GM10847 (cell line): Measurements from ENCODE around the gene GAGE10.

Experiments used
- POLR2A ChIP-seq: IDR thresholded peaks from 2 replicates; pipeline ENCODE4 v1.6.1; 2011; ENCODE audit not compliant: insufficient read length; ENCODE audit errors: extremely low read depth

The GAGE10 gene, protein sequence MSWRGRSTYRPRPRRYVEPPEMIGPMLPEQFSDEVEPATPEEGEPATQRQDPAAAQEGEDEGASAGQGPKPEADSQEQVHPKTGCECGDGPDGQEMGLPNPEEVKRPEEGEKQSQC

DNA sequence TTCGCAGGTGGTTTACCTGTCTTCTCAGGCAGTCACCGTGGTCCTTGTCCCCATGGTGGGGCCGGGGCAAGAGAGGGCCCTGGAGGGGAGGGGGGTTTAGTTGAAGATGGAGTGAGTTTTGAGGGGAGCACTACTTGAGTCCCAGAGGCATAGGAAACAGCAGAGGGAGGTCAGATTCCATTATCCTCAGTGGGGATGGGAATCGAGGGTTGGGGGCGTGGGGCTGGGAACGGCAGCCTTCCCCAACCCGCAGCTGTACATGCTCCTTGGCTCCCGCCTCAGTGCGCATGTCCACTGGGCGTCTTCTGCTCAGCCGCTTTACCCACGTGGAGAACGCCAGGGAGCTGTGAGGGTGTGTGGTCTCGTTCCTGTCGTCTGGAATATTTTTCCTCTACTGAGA is at the start of gene GAGE10:
GAGE10 (plus strand) TSS at position 301 of the 400 bp plus-strand sequence. CDS start 1,214 bp downstream, outside the sequence.
- no peak for TF ChIP-seq POLR2A

DNA sequence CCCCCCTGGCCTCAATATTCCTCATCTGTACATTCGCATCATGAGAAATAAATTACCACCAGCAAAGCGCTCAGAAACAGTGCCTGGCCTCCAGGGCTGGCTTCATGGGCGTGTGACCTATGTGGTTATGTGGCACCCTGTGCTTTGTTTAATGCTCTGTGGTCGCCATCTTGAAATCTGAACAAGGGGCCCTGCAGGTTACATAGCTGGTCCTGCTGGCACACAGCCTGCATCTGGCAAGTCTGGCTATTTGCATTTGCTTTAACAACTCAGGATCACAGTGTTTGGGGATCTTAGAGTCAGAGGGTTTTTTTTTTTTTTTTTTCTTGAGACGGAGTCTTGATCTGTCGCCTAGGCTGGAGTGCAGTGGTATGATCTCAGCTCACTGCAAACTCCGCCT is 48.8 kb upstream of the GAGE10 start:
- TF ChIP-seq POLR2A, result no peak

DNA sequence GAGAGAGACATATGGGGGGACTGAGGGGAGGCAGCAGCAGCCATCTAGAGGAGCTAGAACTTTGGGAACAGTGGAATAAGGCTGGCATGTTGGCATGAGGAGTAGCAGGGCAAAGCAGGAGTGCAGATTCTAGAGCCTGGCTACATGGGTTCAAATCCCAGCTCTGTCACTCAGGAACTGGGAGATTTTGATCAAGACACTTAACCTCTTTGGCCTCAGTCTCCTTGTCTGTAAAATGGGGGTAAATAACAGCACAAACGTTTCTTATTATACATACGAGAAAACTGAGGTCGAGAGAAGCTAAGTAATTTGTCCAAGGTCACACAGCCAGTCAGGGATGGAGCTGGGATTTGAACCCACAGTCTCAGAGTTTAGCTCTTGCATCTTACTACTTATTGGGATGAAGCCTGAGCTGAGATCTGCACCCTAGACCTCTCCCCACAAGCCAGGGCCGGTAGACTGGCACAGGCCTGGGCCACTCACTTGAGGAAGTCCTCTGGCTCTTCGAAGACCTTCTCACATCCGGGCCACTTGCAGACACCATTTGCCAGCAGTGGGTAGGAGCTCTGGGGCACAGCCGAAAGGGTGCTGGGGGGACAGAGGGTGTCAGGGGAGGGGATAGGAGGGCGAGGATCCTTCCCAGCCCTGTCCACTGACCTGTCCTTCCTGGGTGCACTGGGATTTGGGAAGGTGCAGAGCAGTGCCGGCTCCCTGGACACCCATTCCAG is 47.0 kb upstream of the GAGE10 start:
- no peak for TF ChIP-seq POLR2A

DNA sequence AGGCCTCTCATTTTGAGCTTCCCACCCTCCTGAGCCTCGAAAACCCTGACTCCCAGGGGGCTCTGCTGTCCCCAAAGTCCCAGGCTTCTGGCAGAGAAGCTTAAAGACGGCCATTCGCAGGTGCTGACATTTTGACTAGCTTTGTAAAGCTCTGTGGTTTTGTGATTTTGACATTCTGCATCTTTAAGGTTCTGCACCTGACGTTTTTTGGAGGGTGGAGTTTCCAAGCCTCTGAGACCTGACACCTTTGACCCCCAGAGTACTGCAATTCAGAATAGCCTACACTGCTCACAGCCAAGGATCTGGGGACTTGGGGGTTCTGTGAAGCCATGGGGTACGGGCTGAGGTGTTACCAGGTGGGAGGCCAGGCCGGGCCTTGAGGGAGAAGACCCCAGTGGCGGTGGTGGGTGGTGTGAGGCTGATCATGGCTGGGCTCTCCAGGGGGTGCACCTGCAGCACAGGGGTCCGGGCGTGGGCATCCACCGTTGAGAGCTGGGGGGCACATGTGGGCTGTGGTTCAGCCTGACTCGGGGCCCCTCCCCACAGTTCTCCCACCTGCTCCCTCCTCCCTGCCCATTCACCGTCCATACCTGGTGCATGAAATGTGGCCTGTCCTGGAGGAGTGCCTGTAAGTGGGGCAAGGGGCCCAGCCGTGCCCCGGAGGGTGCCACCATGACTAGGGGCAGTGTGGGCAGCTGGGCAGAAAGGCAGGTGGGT is 46.2 kb upstream of the GAGE10 start:
- TF ChIP-seq POLR2A, result no peak

DNA sequence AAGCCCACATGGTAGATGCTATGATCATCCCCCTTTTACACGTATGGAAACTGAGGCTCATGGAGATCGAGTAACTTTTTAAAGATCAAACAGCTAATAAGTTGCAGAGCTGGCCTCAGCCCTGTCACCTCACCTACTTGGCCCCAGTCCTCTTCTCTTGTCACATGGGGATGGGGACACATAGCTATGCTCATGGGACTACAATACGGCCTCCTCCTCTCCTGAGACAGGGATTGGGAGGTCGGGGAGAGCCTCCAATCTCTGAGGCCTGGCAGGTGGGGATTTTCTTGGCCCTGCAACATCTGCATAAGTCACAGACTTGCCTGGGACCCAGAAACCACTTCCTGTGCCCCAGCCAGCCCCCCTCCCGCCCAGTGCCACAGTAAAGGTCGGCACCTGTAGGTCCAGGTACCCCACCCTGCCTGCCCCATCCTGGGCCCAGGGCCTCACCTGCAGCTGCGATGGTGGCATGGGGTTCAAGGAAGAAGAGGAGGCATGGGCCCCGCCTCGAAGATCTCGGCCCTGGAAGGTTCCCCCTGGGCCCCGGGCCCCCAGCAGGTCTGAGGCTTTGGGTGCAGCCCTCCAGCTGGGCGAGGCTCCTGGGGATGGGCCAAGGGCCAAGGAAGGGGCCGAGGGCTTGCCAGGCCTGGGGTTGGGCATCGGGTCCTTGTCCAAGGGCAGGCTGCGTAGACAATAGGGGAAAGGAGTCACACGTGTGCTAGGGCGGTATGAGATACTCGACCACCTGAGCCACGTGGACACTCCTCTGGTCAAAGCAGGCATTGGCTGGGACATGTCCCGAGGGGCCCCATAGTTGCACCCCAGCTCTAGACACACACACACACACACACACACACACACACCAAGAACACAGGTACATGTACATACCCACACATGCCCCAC is 45.3 kb upstream of the GAGE10 start:
- TF ChIP-seq POLR2A, result no peak

DNA sequence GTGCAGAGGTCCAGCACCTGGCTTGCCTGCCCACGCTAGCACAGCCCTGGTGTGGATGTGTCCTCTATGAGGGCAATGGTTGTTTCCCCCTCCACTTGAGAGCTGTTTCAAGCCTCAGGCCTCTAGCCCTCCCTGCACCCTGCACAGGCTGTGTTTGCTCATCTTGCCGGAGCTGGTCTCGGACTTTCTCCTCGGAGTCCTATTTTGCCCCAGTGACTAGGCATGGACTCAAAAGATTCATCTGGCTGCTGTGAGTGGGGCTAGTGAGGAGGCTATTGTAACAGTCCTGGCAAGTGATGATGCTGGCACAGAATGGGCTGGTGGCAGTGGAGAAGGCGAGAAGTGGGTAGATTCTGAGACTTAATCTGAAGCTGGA is 44.7 kb upstream of the GAGE10 start:
- no peak for TF ChIP-seq POLR2A

DNA sequence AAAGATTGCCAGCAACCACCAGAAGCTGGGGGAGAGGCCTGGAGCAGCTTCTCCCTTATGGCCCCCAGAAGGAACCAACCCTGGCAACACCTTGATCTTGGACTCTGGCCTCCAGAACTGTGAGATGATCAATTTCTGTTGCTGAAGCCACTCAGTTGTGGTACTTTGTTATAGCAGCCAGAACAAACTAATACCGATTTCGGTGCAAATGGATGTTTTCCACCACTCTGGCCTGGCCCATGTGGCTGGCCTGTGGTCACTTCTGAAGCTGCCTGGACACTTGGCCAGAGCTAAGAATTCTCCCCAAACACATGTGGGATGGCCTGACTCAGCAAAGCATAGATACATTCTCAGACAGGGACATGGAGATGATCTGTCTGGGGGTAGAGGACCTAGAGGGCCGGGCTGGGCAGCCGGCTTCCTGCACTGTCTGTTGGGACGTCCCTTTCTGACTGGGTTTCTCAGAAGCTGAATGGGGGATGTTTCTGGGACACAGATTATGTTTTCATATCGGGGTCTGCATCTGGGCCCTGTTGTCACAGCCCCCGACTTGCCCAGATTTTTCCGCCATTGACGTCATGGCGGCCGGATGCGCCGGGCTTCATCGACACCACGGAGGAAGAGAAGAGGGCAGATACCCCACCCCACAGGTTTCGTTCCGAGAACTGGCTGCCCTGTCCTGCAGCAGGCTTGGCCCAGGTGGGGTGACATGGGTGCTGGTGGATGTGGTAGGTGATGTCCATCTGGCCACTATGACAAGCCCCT is 43.0 kb upstream of the GAGE10 start:
- no peak for TF ChIP-seq POLR2A

DNA sequence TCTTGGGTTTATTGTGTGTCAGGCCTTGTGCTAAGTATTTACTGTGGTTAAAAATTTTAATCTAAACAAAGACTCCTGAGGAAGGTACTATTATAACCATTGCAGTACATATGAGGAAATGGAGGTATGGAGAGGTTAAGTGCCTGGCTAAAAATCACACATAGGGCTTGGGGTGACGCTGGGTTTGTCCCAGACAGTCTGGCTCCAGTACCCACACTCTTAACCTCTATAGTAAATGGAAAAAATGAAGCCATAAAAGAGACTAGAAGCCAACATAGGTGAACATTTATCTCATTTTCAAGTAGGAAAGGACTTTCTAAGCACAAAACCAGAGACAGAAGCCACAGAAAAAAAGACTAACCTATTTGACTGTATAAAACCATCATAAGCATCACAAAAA is 40.8 kb upstream of the GAGE10 start:
- no peak for TF ChIP-seq POLR2A

DNA sequence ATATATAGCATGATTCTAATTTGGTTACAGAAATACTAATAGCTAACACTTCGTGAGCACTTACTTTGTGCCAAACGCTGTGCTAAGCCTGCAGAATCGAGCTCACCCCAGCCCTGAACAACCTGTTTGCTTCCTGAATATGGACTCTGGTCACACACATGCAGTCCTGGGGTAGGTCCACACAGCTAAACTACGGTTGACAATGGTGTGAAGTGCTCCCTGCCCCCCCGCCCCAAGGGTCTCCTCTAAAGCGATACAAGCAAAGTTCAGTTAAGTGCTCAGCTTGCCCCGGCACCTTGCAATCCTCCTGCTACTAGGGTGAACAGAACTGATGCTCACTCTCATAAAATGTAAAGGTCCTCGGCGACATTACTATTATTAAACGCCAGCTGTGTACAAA is 39.8 kb upstream of the GAGE10 start:
- TF ChIP-seq POLR2A, result no peak

DNA sequence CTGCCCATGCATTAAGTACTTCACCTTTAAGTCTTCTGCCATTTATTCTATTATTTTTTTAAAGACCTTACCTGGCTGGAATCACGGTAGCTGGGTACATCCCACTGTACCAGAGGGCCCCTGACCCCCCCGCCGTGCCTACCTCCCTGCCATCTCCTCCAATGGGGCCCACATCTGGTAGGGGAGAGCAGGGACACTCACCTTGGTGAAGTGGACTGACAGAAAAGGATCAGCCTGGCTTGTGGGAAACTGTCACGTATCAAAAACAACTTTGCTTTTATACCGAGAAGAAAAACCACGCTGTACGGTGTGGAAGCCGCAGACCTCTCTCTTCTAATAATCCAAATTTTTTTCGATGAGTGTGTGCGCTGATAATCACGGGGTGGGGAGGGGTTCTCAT is 39.0 kb upstream of the GAGE10 start, which contains the start of gene FOXP3:
FOXP3 (minus strand) TSS at position 251 of the 400 bp plus-strand sequence. CDS start 6,205 bp downstream, outside the sequence.
- no peak for TF ChIP-seq POLR2A

DNA sequence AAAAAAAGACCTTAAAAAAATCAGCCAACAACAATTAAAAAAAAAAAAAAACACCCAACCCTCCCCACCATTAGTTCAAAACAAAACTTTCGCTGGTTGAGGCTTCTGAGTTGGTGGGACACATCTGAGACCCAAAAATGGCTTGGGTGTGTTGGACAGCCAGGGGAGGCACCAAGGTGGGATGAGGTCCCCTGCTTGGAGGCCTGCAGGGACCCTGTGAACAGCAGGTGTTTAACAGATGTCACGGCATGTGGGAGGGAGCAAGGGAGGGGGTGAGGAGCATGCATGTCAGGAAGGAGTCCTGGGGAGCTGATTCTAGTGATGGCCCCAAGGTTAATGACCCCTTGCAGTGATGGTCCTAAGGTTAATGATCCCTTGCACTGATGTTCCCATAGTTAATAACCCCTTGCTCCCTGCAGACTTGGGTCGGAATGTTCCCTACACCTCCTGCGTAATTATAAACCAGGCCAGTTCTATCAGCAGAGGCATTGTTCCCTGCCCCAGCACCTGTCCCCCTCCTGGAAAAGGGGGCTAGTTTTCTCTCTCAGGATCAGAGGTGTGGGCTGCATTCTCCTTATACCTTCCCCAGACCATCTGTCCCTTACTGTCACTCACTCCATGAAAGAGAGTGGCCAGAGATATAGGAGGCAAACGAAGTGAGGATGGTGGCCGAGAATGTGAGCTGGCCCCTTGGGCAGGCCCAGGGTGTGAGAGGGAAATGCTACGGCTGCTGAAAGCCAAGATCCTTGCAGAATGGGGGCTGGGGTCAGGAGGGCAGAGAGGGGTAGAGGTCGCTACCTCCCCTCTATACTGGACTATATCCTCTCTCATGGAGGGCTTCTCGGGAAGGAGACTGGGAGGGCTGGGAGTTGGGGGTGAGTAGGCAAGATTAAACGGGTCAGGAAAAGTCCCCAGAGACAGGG is 36.7 kb upstream of the GAGE10 start:
- no peak for TF ChIP-seq POLR2A

DNA sequence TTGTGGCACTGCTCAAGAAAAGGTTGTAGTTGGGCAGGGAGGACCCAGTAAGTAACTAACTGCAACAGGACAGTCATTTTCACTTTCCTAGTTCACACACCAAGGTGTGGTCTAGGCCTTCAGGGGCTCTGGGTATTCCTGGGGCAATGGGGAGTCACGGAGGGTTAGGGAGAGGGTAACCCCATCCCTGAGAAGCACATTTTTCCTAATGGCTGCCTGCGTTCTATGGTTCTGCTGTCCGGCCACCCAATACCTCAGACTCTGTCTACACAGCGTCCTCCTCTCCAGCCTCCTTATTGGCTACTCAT is 34.8 kb upstream of the GAGE10 start:
- no peak for TF ChIP-seq POLR2A

DNA sequence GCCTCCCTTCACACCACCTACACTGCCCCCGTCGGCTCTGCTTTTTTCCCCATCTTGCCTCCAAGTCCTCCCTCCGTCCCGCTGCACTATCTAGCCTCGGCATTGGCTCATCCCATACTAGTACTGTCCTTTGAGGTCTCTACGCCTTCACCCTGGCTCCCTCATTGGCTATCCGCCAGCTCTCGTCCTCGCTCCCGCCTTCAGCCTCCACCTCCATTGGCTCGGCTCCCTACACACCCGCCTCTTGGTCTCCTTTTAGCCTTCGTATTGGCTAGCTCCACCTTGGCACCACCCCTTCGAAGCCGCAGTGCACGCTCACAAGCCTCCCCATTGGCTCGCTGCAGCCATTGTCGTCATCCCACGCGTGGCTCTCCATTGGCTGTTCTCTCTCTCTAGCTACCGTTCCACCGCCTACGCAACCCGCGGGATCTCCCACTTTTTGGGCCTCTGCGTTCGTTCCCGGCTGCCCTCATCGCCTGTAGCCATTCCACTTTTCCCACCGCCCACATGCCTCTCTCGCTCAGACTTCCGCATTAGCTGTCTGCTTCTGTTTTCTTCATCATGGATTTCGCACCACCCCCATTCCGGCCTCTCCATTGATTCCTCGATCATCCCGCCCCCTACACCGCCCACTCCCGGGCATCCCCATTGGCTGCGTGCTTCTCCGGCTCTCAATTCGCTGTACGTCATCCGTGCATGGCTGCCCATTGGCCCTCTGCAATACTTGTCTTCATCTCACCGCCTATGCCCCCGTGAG is 34.3 kb upstream of the GAGE10 start:
- peak; percentile 57 for TF ChIP-seq POLR2A
